ENCODE results near the gene SRPK2. TPM values are rescaled to one million over a fixed set of nuclear protein-coding genes. Genes with fewer than 3 reads are reported as not detected.
"Not testable (repeated sequence)": the region's sequence is repeated elsewhere in the genome, so short reads cannot be mapped to it uniquely, and the experiment has no call there.

The SRPK2 gene
- total RNA-seq, 1 donor from 2014 or later: 54.8 TPM

GRCh38 chr7:105413887-105414437 is 25.2 kb upstream of the SRPK2 start:
- Histone ChIP-seq H3K4me1 (ENCODE audit: insufficient read depth, low read length) (no peaks in the 10 kb centered on the region), H2AFZ (ENCODE audit: low read depth, low read length) (no peak overlapping the region), H3K4me3 (ENCODE audit: insufficient read depth, low read depth, low read length) (no peak overlapping the region), H3K79me2 (ENCODE audit: insufficient read depth, low read length) (no peaks in the 10 kb centered on the region), H3K27ac (ENCODE audit: low read depth, low read length) (no peak overlapping the region), H3K27me3 (ENCODE audit: insufficient read depth, low read length) (no peaks in the 10 kb centered on the region), H4K20me1 (ENCODE audit: insufficient read depth, low read length) (no peaks in the 10 kb centered on the region), H3K9me3 (ENCODE audit: insufficient read depth, low read depth, low read length) (no peaks in the 10 kb centered on the region), H3K36me3 (ENCODE audit: insufficient read depth, low read length) (no peaks in the 10 kb centered on the region), H3K4me2 (ENCODE audit: low read length) (no peak overlapping the region), H3K9ac (ENCODE audit: low read length) (no peak overlapping the region)
- no peaks in the 10 kb centered on the region for H3K27me3 Mint-ChIP-seq (ENCODE audit: low read depth, unreplicated experiment)
- no peaks in the 10 kb centered on the region for H3K9me3 Mint-ChIP-seq (ENCODE audit: unreplicated experiment)
- H3K27ac Mint-ChIP-seq (ENCODE audit: unreplicated experiment): no peak overlapping the region
- no peak for TF ChIP-seq EZH2 (IDR thresholded peaks at IDR 0.05; ENCODE audit: insufficient read depth, low read length)
- TF ChIP-seq, protein P1, sequence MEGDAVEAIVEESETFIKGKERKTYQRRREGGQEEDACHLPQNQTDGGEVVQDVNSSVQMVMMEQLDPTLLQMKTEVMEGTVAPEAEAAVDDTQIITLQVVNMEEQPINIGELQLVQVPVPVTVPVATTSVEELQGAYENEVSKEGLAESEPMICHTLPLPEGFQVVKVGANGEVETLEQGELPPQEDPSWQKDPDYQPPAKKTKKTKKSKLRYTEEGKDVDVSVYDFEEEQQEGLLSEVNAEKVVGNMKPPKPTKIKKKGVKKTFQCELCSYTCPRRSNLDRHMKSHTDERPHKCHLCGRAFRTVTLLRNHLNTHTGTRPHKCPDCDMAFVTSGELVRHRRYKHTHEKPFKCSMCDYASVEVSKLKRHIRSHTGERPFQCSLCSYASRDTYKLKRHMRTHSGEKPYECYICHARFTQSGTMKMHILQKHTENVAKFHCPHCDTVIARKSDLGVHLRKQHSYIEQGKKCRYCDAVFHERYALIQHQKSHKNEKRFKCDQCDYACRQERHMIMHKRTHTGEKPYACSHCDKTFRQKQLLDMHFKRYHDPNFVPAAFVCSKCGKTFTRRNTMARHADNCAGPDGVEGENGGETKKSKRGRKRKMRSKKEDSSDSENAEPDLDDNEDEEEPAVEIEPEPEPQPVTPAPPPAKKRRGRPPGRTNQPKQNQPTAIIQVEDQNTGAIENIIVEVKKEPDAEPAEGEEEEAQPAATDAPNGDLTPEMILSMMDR (IDR thresholded peaks at IDR 0.05; ENCODE audit: insufficient read depth, low read depth, low read length): no peak
- FAIRE-seq (no peak), DNase-seq (ENCODE audit: low read depth) (no peak)
- no peaks in the 10 kb centered on the region for H3K36me3 Mint-ChIP-seq (ENCODE audit: low read depth, unreplicated experiment)
- no peaks in the 10 kb centered on the region for H3K4me1 Mint-ChIP-seq (ENCODE audit: low read depth, unreplicated experiment)
- H3K4me3 Mint-ChIP-seq (ENCODE audit: unreplicated experiment): no peak overlapping the region

GRCh38 chr7:105410774-105411173 is 22.1 kb upstream of the SRPK2 start:
- not testable (repeated sequence) for H3K4me3 Mint-ChIP-seq (ENCODE audit: unreplicated experiment); H4K20me1 ChIP-seq (ENCODE audit: insufficient read depth, low read length); H3K9me3 Mint-ChIP-seq (ENCODE audit: unreplicated experiment); FAIRE-seq; DNase-seq (ENCODE audit: low read depth); H3K36me3 Mint-ChIP-seq (ENCODE audit: low read depth, unreplicated experiment); H2AFZ ChIP-seq (ENCODE audit: low read depth, low read length); H3K36me3 ChIP-seq (ENCODE audit: insufficient read depth, low read length); H3K27ac ChIP-seq (ENCODE audit: low read depth, low read length); H3K4me2 ChIP-seq (ENCODE audit: low read length); H3K4me1 ChIP-seq (ENCODE audit: insufficient read depth, low read length); H3K4me1 Mint-ChIP-seq (ENCODE audit: low read depth, unreplicated experiment); H3K4me3 ChIP-seq (ENCODE audit: insufficient read depth, low read depth, low read length); H3K27me3 Mint-ChIP-seq (ENCODE audit: low read depth, unreplicated experiment); H3K9me3 ChIP-seq (ENCODE audit: insufficient read depth, low read depth, low read length); H3K27ac Mint-ChIP-seq (ENCODE audit: unreplicated experiment); H3K79me2 ChIP-seq (ENCODE audit: insufficient read depth, low read length); H3K27me3 ChIP-seq (ENCODE audit: insufficient read depth, low read length); H3K9ac ChIP-seq (ENCODE audit: low read length)

GRCh38 chr7:105409775-105410174 is 21.1 kb upstream of the SRPK2 start:
- H3K4me1 ChIP-seq (ENCODE audit: insufficient read depth, low read length); H3K27me3 ChIP-seq (ENCODE audit: insufficient read depth, low read length); H3K9me3 Mint-ChIP-seq (ENCODE audit: unreplicated experiment); H4K20me1 ChIP-seq (ENCODE audit: insufficient read depth, low read length); H3K9ac ChIP-seq (ENCODE audit: low read length); DNase-seq (ENCODE audit: low read depth); H3K79me2 ChIP-seq (ENCODE audit: insufficient read depth, low read length); H3K27ac Mint-ChIP-seq (ENCODE audit: unreplicated experiment); H3K9me3 ChIP-seq (ENCODE audit: insufficient read depth, low read depth, low read length); FAIRE-seq; H3K27ac ChIP-seq (ENCODE audit: low read depth, low read length); H3K36me3 ChIP-seq (ENCODE audit: insufficient read depth, low read length); H3K4me3 ChIP-seq (ENCODE audit: insufficient read depth, low read depth, low read length); H3K36me3 Mint-ChIP-seq (ENCODE audit: low read depth, unreplicated experiment); H3K4me1 Mint-ChIP-seq (ENCODE audit: low read depth, unreplicated experiment); H2AFZ ChIP-seq (ENCODE audit: low read depth, low read length); H3K4me2 ChIP-seq (ENCODE audit: low read length); H3K27me3 Mint-ChIP-seq (ENCODE audit: low read depth, unreplicated experiment); H3K4me3 Mint-ChIP-seq (ENCODE audit: unreplicated experiment): not testable (repeated sequence)

Data from astrocyte (in vitro differentiated cells and primary cell).